ENCODE results near the gene RYR3. TPM values are rescaled to one million over a fixed set of nuclear protein-coding genes. Genes with fewer than 3 reads are reported as not detected.

The RYR3 gene
- total RNA-seq, 1 donor from 2014 or later = 7.4 TPM

- Mint-ChIP-seq H3K9me3 (ENCODE audit: unreplicated experiment) (peaks cover 3% of the 10 kb centered on the region), H3K4me1 (ENCODE audit: low read depth, unreplicated experiment) (peaks cover 16% of the 10 kb centered on the region), H3K27ac (ENCODE audit: unreplicated experiment) (no peak overlapping the region), H3K4me3 (ENCODE audit: unreplicated experiment) (no peak overlapping the region), H3K36me3 (ENCODE audit: unreplicated experiment) (peaks cover 5% of the 10 kb centered on the region), H3K27me3 (ENCODE audit: unreplicated experiment) (no peaks in the 10 kb centered on the region)
- no peak for TF ChIP-seq CTCF (IDR thresholded peaks at IDR 0.05; ENCODE audit: partially characterized antibody, unreplicated experiment)
- DNase-seq = no peak
Observed at GRCh38 chr15:33636234-33636633, 325.5 kb downstream of the RYR3 start.

GRCh38 chr15:33636958-33637357 lies 326.2 kb downstream of the RYR3 start:
- Mint-ChIP-seq H3K27ac (ENCODE audit: unreplicated experiment) (no peak overlapping the region), H3K36me3 (ENCODE audit: unreplicated experiment) (peaks cover 5% of the 10 kb centered on the region), H3K4me1 (ENCODE audit: low read depth, unreplicated experiment) (peaks cover 21% of the 10 kb centered on the region), H3K27me3 (ENCODE audit: unreplicated experiment) (no peaks in the 10 kb centered on the region), H3K4me3 (ENCODE audit: unreplicated experiment) (no peak overlapping the region), H3K9me3 (ENCODE audit: unreplicated experiment) (peaks cover 3% of the 10 kb centered on the region)
- DNase-seq = no peak
- no peak for TF ChIP-seq CTCF (IDR thresholded peaks at IDR 0.05; ENCODE audit: partially characterized antibody, unreplicated experiment)

GRCh38 chr15:33638453-33638852 lies 327.7 kb downstream of the RYR3 start:
- Mint-ChIP-seq H3K4me3 (ENCODE audit: unreplicated experiment) (no peak overlapping the region), H3K36me3 (ENCODE audit: unreplicated experiment) (peaks cover 5% of the 10 kb centered on the region), H3K4me1 (ENCODE audit: low read depth, unreplicated experiment) (peaks cover 22% of the 10 kb centered on the region), H3K27me3 (ENCODE audit: unreplicated experiment) (no peaks in the 10 kb centered on the region), H3K27ac (ENCODE audit: unreplicated experiment) (peak overlapping the region; percentile 2), H3K9me3 (ENCODE audit: unreplicated experiment) (peaks cover 3% of the 10 kb centered on the region)
- TF ChIP-seq CTCF (IDR thresholded peaks at IDR 0.05; ENCODE audit: partially characterized antibody, unreplicated experiment) = no peak
- no peak for DNase-seq

- H3K27ac Mint-ChIP-seq (ENCODE audit: unreplicated experiment) = no peak overlapping the region
- no peaks in the 10 kb centered on the region for H3K27me3 Mint-ChIP-seq (ENCODE audit: unreplicated experiment)
- peaks cover 22% of the 10 kb centered on the region for H3K4me1 Mint-ChIP-seq (ENCODE audit: low read depth, unreplicated experiment)
- TF ChIP-seq CTCF (IDR thresholded peaks at IDR 0.05; ENCODE audit: partially characterized antibody, unreplicated experiment) = no peak
- H3K36me3 Mint-ChIP-seq (ENCODE audit: unreplicated experiment) = peaks cover 5% of the 10 kb centered on the region
- no peak overlapping the region for H3K4me3 Mint-ChIP-seq (ENCODE audit: unreplicated experiment)
- H3K9me3 Mint-ChIP-seq (ENCODE audit: unreplicated experiment) = peaks cover 3% of the 10 kb centered on the region
- DNase-seq = no peak
Observed at GRCh38 chr15:33639051-33639450, 328.3 kb downstream of the RYR3 start.

DNA sequence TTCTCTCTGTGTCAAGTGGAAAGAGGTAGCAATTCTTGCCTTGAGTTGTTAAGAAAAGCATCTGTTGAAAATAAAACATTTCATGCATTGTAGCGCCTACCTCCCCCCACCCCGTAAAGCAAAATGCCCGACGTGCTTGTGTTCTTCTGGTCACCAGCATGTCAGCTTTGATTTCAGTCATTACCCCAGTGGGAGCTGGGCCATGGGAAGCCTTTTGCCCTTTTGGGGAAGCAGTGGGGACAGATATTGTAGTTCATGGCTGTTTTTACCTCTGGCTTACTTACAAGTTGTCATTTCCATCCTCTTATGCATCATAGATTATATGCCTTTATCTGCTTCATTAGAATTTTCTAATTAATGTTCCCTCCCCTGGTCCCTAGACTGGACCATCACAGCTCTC lies 328.7 kb downstream of the RYR3 start:
- Mint-ChIP-seq H3K9me3 (ENCODE audit: unreplicated experiment) (peaks cover 3% of the 10 kb centered on the region), H3K4me3 (ENCODE audit: unreplicated experiment) (no peak overlapping the region), H3K27me3 (ENCODE audit: unreplicated experiment) (no peaks in the 10 kb centered on the region), H3K4me1 (ENCODE audit: low read depth, unreplicated experiment) (peaks cover 22% of the 10 kb centered on the region), H3K27ac (ENCODE audit: unreplicated experiment) (peak overlapping the region; percentile 49), H3K36me3 (ENCODE audit: unreplicated experiment) (peaks cover 5% of the 10 kb centered on the region)
- no peak for TF ChIP-seq CTCF (IDR thresholded peaks at IDR 0.05; ENCODE audit: partially characterized antibody, unreplicated experiment)
- no peak for DNase-seq
